Fibroblast of mammary gland (primary cell): ENCODE data around the gene LGALS1.

Experiments
- DNase-seq: peaks from one replicate; pipeline ENCODE4 v3.0.0-alpha.2; 2010; ENCODE audit warnings: low read depth
- H3K4me3 ChIP-seq: 2 replicates; pipeline ENCODE4 v1.5.1; 2011; ENCODE audit warnings: low read depth, mild to moderate bottlenecking, low read length, moderate library complexity; ENCODE audit not compliant: control insufficient read depth
- TF ChIP-seq, protein P1 (sequence below): conservative IDR thresholded peaks from 2 replicates; pipeline ENCODE4 v1.5.1; 2011; ENCODE audit warnings: low read depth, low read length, inconsistent platforms; ENCODE audit not compliant: control insufficient read depth, insufficient read depth

LGALS1 gene

DNA sequence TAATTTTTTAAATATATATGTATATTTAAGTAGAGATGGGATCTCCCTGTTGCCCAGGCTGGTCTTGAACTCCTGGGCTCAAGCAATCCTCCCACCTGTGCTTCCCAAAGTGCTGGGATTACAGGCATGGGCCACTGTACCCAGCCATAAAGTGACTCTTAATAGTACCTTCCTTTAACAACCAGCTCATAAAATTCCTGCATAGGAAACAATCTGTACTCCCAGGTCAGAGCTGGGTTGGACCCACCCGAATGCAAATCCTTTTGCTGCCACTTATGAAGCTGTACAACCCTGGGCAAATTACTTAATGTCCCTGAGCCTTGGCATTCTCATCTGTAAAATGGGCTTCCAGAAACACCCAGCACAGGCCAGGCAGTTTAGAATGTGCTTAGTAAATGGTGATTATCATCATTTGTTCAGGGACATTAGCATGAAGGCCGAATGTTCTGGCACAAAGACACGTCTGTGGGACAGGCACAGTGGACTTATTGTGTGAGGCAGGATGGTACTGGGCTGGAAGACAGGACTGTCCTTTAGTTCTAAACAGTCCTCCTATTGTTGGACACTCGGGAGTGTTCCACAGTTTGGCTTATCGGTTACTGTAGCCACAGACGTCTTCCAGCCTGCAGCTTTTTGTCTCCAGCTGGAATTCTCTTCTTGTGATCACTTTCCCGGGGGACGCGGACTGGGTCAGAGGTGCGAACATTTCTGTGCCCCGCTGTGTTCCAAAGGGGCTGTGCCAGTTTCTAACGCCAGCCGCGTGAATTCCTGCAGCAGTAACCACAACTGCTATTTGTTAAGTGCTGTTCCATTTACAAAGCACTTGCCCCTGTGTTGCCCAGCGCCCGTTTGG lies 11.0 kb upstream of the LGALS1 start:
- DNase-seq, result no peak
- no peak overlapping the region for H3K4me3 ChIP-seq
- TF ChIP-seq, protein P1, sequence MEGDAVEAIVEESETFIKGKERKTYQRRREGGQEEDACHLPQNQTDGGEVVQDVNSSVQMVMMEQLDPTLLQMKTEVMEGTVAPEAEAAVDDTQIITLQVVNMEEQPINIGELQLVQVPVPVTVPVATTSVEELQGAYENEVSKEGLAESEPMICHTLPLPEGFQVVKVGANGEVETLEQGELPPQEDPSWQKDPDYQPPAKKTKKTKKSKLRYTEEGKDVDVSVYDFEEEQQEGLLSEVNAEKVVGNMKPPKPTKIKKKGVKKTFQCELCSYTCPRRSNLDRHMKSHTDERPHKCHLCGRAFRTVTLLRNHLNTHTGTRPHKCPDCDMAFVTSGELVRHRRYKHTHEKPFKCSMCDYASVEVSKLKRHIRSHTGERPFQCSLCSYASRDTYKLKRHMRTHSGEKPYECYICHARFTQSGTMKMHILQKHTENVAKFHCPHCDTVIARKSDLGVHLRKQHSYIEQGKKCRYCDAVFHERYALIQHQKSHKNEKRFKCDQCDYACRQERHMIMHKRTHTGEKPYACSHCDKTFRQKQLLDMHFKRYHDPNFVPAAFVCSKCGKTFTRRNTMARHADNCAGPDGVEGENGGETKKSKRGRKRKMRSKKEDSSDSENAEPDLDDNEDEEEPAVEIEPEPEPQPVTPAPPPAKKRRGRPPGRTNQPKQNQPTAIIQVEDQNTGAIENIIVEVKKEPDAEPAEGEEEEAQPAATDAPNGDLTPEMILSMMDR, result no peak

DNA sequence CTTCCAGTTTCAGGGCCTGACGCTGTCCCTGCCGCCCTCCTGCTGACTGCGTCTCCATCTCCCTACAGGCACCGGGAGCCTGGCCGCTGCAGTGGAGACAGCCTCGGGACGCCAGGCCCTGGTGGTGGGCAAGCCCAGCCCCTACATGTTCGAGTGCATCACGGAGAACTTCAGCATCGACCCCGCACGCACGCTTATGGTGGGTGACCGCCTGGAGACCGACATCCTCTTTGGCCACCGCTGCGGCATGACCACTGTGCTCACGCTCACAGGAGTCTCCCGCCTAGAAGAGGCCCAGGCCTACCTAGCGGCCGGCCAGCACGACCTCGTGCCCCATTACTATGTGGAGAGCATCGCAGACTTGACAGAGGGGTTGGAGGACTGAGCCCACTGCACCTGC lies 9.9 kb upstream of the LGALS1 start:
- DNase-seq, result no peak
- no peak overlapping the region for H3K4me3 ChIP-seq
- TF ChIP-seq, protein P1, result no peak

DNA sequence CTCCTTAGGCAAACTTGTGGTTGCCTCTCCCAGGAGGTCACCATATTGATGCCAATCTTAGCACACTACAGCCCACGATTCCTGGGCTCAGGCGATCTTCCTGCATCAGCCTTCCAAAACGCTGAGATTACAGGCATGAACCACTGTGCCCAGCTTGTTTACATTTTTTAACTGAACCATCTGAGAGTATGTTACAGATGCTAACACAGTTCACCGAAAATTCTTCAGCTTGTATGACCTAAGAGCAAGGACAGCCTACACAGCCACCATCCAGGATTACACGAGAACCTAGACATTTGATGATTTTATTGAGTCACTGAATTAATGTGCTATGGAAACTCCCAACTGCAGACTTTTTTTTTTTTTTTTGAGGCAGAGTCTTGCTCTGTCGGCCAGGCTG lies 5.8 kb upstream of the LGALS1 start:
- peak; percentile 59 for DNase-seq
- no peak overlapping the region for H3K4me3 ChIP-seq
- TF ChIP-seq, protein P1, result no peak

DNA sequence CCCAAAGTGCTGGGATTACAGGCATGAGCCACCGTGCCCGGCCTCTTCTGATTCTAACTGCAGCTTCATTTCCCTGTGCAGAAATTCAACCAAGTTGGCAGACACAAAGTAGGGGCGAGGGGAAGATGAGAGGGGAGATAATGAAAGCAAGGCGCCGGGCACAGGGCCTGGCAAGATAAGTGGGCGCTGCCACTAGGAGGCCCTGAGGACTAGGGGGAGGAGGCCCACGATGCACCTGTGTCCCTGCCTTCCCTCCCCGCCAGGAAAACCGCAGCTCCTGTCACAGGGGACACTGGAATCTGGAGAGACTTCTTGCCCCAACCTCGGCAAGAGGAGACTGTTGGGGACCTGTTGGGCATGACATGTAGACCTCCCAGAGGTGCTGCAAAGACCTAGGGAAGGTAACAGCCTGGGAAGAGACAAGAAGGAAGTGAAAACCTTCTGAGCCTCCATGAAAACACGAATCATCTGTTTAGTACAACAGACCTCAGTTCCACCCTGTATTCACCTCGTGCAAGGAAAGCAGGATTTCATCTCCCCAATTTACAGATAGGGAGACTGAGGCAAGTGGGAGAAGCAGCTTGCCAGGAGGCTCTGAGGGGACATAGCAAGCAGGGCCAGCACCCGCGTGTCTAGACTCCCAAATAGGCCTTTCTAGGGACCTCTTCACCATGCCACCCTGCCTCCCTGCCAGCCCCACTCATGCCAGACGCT lies 3.1 kb upstream of the LGALS1 start:
- H3K4me3 ChIP-seq, result no peak overlapping the region
- DNase-seq, result no peak
- TF ChIP-seq, protein P1, result no peak

DNA sequence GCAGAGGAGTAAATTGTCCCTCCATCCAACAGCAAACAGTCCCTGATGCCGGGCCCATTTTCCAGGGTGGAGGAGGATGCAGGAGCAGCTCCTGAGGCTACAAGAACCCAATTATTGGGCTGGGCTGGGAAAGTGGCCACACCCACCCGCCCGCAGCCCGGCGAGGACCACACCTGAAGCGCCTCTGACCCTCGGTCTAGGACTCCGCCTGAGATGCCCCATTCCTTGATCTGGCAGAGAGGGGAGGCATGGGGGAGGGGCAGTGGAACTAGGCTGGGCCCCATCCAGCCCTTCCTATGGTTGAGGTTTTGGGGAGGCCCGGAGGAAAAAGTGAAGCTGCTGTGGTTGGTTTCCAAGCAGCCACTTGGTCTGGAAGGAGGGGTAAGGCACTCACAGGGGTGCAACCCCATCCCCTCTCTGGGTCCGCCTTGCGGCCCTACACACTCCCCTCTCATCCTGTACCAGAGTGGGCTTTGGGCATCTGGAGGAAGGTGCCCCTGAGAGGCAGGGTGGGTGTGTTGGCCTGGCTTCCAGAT lies 2.4 kb upstream of the LGALS1 start:
- DNase-seq, result no peak
- H3K4me3 ChIP-seq, result no peak overlapping the region
- TF ChIP-seq, protein P1, result no peak

DNA sequence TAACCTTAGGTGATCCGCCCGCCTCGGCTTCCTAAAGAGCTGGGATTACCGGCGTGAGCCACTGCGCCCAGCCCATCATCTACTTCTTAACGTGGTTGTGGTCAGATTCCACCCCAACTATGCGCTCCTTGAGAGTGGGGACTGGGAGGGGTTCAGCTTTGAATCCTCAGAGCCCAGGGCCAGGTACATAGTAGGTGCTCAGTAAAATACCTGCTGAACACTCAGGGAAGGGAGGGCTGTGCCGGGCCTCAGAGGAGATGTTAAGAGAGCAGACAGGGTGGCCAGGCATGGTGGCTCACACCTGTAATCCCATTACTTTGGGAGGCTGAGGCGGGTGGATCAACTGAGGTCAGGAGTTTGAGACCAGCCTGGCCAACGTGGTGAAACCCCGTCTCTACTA lies 1.2 kb upstream of the LGALS1 start:
- DNase-seq, result no peak
- no peak overlapping the region for H3K4me3 ChIP-seq
- TF ChIP-seq, protein P1, result no peak
